PC-3 (cell line): ENCODE data around the gene RALY. TPM values are rescaled to one million over a fixed set of nuclear protein-coding genes. Genes with fewer than 3 reads are reported as not detected.

ENCODE experiments used
- ATAC-seq: fragments of 200-7000 bp; cut with Tn5 transposase; 2 replicates; pipeline ENCODE4 v1.9.1; 2020; ENCODE audit warnings: mild to moderate bottlenecking, moderate library complexity
- BruUV-seq: library from RNA; stranded (reverse); fragments of 400-500 nt; replicated peaks from 2 replicates; lab custom pipeline; 2021; lab: Mats Ljungman, UMichigan
- CTCF ChIA-PET: fragments of 300-600 bp; sonication (Branson Sonifier 250); formaldehyde crosslinking; loops from one replicate; lab custom pipeline; 2022; ENCODE audit warnings: antibody characterized with exemption; lab: Charles Lee
- POLR2A ChIA-PET: fragments of 300-600 bp; sonication (Branson Sonifier 250); formaldehyde crosslinking; loops from one replicate; lab custom pipeline; 2022; ENCODE audit warnings: antibody characterized with exemption; ENCODE audit not compliant: unreplicated experiment; lab: Charles Lee
- DNase-seq: peaks from one replicate; pipeline ENCODE4 v3.0.0-alpha.2; 2015
- H2AFZ ChIP-seq: fragments of 300-600 bp; sonication (generic); 2 replicates; pipeline ENCODE4 v1.6.0; 2016; ENCODE audit warnings: antibody characterized with exemption, low read length
- H3F3A ChIP-seq: fragments of 300-600 bp; sonication (generic); one replicate; pipeline ENCODE4 v1.6.0; 2017; ENCODE audit warnings: antibody characterized with exemption, low read length, control low read depth, mild to moderate bottlenecking; ENCODE audit not compliant: unreplicated experiment
- H3K27ac ChIP-seq: fragments of 300-600 bp; sonication (generic); 2 replicates; pipeline ENCODE4 v1.5.1; 2016; ENCODE audit warnings: mild to moderate bottlenecking, low read length
- H3K27me3 ChIP-seq: fragments of 300-600 bp; sonication (generic); 2 replicates; pipeline ENCODE4 v1.6.1; 2016; ENCODE audit warnings: low read length, mixed read lengths
- H3K36me3 ChIP-seq: fragments of 300-600 bp; sonication (generic); 2 replicates; pipeline ENCODE4 v1.6.1; 2016; ENCODE audit warnings: low read depth, mixed run types, low read length, mixed read lengths
- H3K4me1 ChIP-seq: fragments of 300-600 bp; sonication (generic); 2 replicates; pipeline ENCODE4 v1.5.1; 2016; ENCODE audit warnings: low read length; ENCODE audit not compliant: insufficient read depth
- H3K4me2 ChIP-seq: fragments of 300-600 bp; sonication (generic); 2 replicates; pipeline ENCODE4 v1.6.0; 2016; ENCODE audit warnings: low read length
- H3K4me3 ChIP-seq: fragments of 300-600 bp; sonication (generic); 2 replicates; pipeline ENCODE4 v1.5.1; 2016; ENCODE audit warnings: mild to moderate bottlenecking, low read length, mixed read lengths
- H3K79me2 ChIP-seq: fragments of 300-600 bp; sonication (generic); 2 replicates; pipeline ENCODE4 v1.6.1; 2017; ENCODE audit warnings: low read length, mixed read lengths
- H3K9ac ChIP-seq: fragments of 300-600 bp; sonication (generic); 2 replicates; pipeline ENCODE4 v1.6.0; 2016; ENCODE audit warnings: mild to moderate bottlenecking, low read length
- H3K9me2 ChIP-seq: fragments of 300-600 bp; sonication (generic); replicated peaks from 2 replicates; pipeline ENCODE4 v1.6.1; 2016; ENCODE audit warnings: mixed run types, low read length, mixed read lengths
- H3K9me3 ChIP-seq: fragments of 300-600 bp; sonication (generic); 2 replicates; pipeline ENCODE4 v1.6.1; 2016; ENCODE audit warnings: low read length, mixed read lengths
- H4K20me1 ChIP-seq: fragments of 300-600 bp; sonication (generic); 2 replicates; pipeline ENCODE4 v1.6.1; 2016; ENCODE audit warnings: low read length, mixed read lengths
- CTCF ChIP-seq: fragments of 300-600 bp; sonication (generic); conservative IDR thresholded peaks from 2 replicates; pipeline ENCODE4 v1.5.1; 2017; ENCODE audit warnings: antibody characterized with exemption, low read depth, mild to moderate bottlenecking, low read length
- EZH2 ChIP-seq: fragments of 300-600 bp; sonication (generic); IDR thresholded peaks from one replicate; pipeline ENCODE4 v1.6.1; 2017; ENCODE audit warnings: antibody characterized with exemption, mild to moderate bottlenecking, low read length; ENCODE audit not compliant: unreplicated experiment
- EZH2phosphoT487 ChIP-seq: fragments of 300-600 bp; sonication (generic); IDR thresholded peaks from 2 replicates; pipeline ENCODE4 v1.6.1; 2018; ENCODE audit warnings: mild to moderate bottlenecking, antibody characterized with exemption, low read length, borderline replicate concordance
- intact Hi-C: fragments of 100-400 bp; cut with micrococcal nuclease; formaldehyde crosslinking; loops from 2 replicates; pipeline ENCODE4 v1.9.0; 2023
- total RNA-seq: library from RNA; depleted of rRNA; stranded (reverse); fragments of >200 nt; gene quantifications from 2 replicates; pipeline ENCODE4 v1.2.3, GENCODE V29; 2014

RALY gene
- total RNA-seq, 1 experiment from 2014 or later, result 160 TPM

GRCh38 chr20:34095825-34096224, 102.1 kb downstream of the RALY start:
- ATAC-seq, result no peak
- CTCF ChIA-PET, result no interaction called here

GRCh38 chr20:34096699-34097444, 103.2 kb downstream of the RALY start:
- Histone ChIP-seq H3K4me1 (no peaks in the 10 kb centered on the region), H3K4me3 (no peak overlapping the region), H3K4me2 (no peak overlapping the region), H3K79me2 (peaks cover 33% of the 10 kb centered on the region), H3K27me3 (no peaks in the 10 kb centered on the region), H2AFZ (no peak overlapping the region), H4K20me1 (peaks cover 18% of the 10 kb centered on the region), H3K27ac (no peak overlapping the region), H3F3A (peaks cover 5% of the 10 kb centered on the region), H3K36me3 (peaks cover 85% of the 10 kb centered on the region), H3K9me3 (no peaks in the 10 kb centered on the region), H3K9ac (no peak overlapping the region), H3K9me2 (no peaks in the 10 kb centered on the region)
- DNase-seq, result no peak
- TF ChIP-seq EZH2 (no peak), CTCF (no peak), EZH2phosphoT487 (no peak)
- ATAC-seq, result no peak
- BruUV-seq, result no TSS peak
- ChIA-PET CTCF (no interaction called here), POLR2A (no interaction called here)
- intact Hi-C loops, result no loop called here

More at GRCh38 chr20:34095825-34096224, 102.1 kb downstream of the RALY start:
- Histone ChIP-seq H2AFZ (no peak overlapping the region), H3K9me3 (no peaks in the 10 kb centered on the region), H3K27me3 (no peaks in the 10 kb centered on the region), H3K4me2 (no peak overlapping the region), H3K4me1 (no peaks in the 10 kb centered on the region), H3K4me3 (no peak overlapping the region), H3F3A (peaks cover 9% of the 10 kb centered on the region), H3K79me2 (peaks cover 26% of the 10 kb centered on the region), H3K36me3 (peaks cover 89% of the 10 kb centered on the region), H4K20me1 (peaks cover 18% of the 10 kb centered on the region), H3K9me2 (no peaks in the 10 kb centered on the region), H3K27ac (no peak overlapping the region), H3K9ac (no peak overlapping the region)
- POLR2A ChIA-PET, result interaction anchor here (0.5 kb wide), 1 partner anchor 419 kb away, joined by 3 read pairs; no protein-coding TSS in a partner anchor
- TF ChIP-seq CTCF, result no peak
- TF ChIP-seq EZH2phosphoT487, result no peak
- no peak for TF ChIP-seq EZH2
- BruUV-seq, result no TSS peak
- intact Hi-C loops, result no loop called here
- DNase-seq, result no peak

GRCh38 chr20:34098570-34098969, 104.9 kb downstream of the RALY start:
- POLR2A ChIA-PET, result no interaction called here
- Histone ChIP-seq H3K9me3 (no peaks in the 10 kb centered on the region), H3K4me3 (no peak overlapping the region), H3K9ac (no peak overlapping the region), H3K79me2 (peaks cover 50% of the 10 kb centered on the region), H2AFZ (no peak overlapping the region), H3K4me2 (no peak overlapping the region), H3K27me3 (no peaks in the 10 kb centered on the region), H4K20me1 (peaks cover 13% of the 10 kb centered on the region), H3F3A (peaks cover 5% of the 10 kb centered on the region), H3K36me3 (peaks cover 87% of the 10 kb centered on the region), H3K27ac (no peak overlapping the region), H3K4me1 (no peaks in the 10 kb centered on the region), H3K9me2 (no peaks in the 10 kb centered on the region)
- CTCF ChIA-PET, result no interaction called here
- no peak for ATAC-seq
- DNase-seq, result no peak
- no TSS peak for BruUV-seq
- intact Hi-C loops, result no loop called here
- no peak for TF ChIP-seq EZH2
- no peak for TF ChIP-seq CTCF
- TF ChIP-seq EZH2phosphoT487, result no peak
